Activated T-helper 2 cell treated with anti-CD3 and anti-CD28 coated beads, Interferon-gamma antibody, Interleukin-2, Interleukin-4, amounts not matched to agents 10 μg/mL and 5 μg/mL and 100 μg/mL, durations not matched to agents 14 hours and 24 hours and 36 hours (primary cell): ENCODE measurements around the gene BAMBI. TPM values are rescaled to one million over a fixed set of nuclear protein-coding genes. Genes with fewer than 3 reads are reported as not detected.

Experiments
- DNase-seq: peaks from one replicate; pipeline ENCODE4 v3.0.0; 2021; ENCODE audit warnings: low spot score
- H3K27ac Mint-ChIP-seq: one replicate; pipeline ENCODE4 v1.8.0; 2021; ENCODE audit warnings: mixed read lengths
- H3K27me3 Mint-ChIP-seq: one replicate; pipeline ENCODE4 v1.8.0; 2021; ENCODE audit warnings: low read depth, mixed read lengths
- H3K36me3 Mint-ChIP-seq: one replicate; pipeline ENCODE4 v1.8.0; 2021; ENCODE audit warnings: low read depth, mixed read lengths
- H3K4me1 Mint-ChIP-seq: one replicate; pipeline ENCODE4 v1.8.0; 2021; ENCODE audit warnings: low read depth, mixed read lengths
- H3K4me3 Mint-ChIP-seq: one replicate; pipeline ENCODE4 v1.8.0; 2021; ENCODE audit warnings: low read depth, mild to moderate bottlenecking, moderate library complexity, mixed read lengths
- H3K9me3 Mint-ChIP-seq: one replicate; pipeline ENCODE4 v1.8.0; 2021; ENCODE audit warnings: mixed read lengths
- intact Hi-C: fragments of 100-400 bp; cut with micrococcal nuclease; formaldehyde crosslinking; loops from one replicate; pipeline ENCODE4 v1.15.1; 2023
- total RNA-seq: library from RNA; stranded (reverse); gene quantifications from 2 replicates; pipeline ENCODE4 v1.2.3, GENCODE V29; 2022

BAMBI gene
- total RNA-seq, 1 donor from 2014 or later, result 0.16 TPM

- Mint-ChIP-seq H3K36me3 (no peaks in the 10 kb centered on the region), H3K27ac (no peak overlapping the region), H3K9me3 (no peaks in the 10 kb centered on the region), H3K4me3 (no peak overlapping the region), H3K4me1 (peaks cover 26% of the 10 kb centered on the region), H3K27me3 (peaks cover 66% of the 10 kb centered on the region)
- no peak for DNase-seq
- intact Hi-C loops, result loop anchor here (5.0 to 10.0 kb wide), 4 partner anchors 147 to 1437 kb away; partner anchors contain the start of genes ACBD5, MKX and WAC
Observed at GRCh38 chr10:28679581-28680357, 2.4 kb downstream of the BAMBI start.

- DNase-seq, result no peak
- Mint-ChIP-seq H3K27ac (no peak overlapping the region), H3K4me3 (no peak overlapping the region), H3K27me3 (peaks cover 62% of the 10 kb centered on the region), H3K36me3 (no peaks in the 10 kb centered on the region), H3K4me1 (peaks cover 26% of the 10 kb centered on the region), H3K9me3 (no peaks in the 10 kb centered on the region)
- intact Hi-C loops, result no loop called here
Observed at GRCh38 chr10:28680358-28680752, 3.0 kb downstream of the BAMBI start.

- intact Hi-C loops, result no loop called here
- peaks cover 57% of the 10 kb centered on the region for H3K27me3 Mint-ChIP-seq
Observed at GRCh38 chr10:28681291-28681763, 4.0 kb downstream of the BAMBI start.

GRCh38 chr10:28681928-28682750 lies 4.8 kb downstream of the BAMBI start:
- DNase-seq, result no peak
- no peak overlapping the region for H3K4me3 Mint-ChIP-seq
- intact Hi-C loops, result no loop called here
- peaks cover 57% of the 10 kb centered on the region for H3K27me3 Mint-ChIP-seq
- H3K9me3 Mint-ChIP-seq, result no peaks in the 10 kb centered on the region
- peaks cover 20% of the 10 kb centered on the region for H3K4me1 Mint-ChIP-seq
- no peak overlapping the region for H3K27ac Mint-ChIP-seq
- no peaks in the 10 kb centered on the region for H3K36me3 Mint-ChIP-seq

More at GRCh38 chr10:28681291-28681763, 4.0 kb downstream of the BAMBI start:
- Mint-ChIP-seq H3K9me3 (no peaks in the 10 kb centered on the region), H3K36me3 (no peaks in the 10 kb centered on the region), H3K4me3 (no peak overlapping the region), H3K27ac (no peak overlapping the region), H3K4me1 (peaks cover 24% of the 10 kb centered on the region)
- no peak for DNase-seq

GRCh38 chr10:28684157-28684985 lies 7.0 kb downstream of the BAMBI start:
- Mint-ChIP-seq H3K27ac (no peak overlapping the region), H3K36me3 (no peaks in the 10 kb centered on the region), H3K27me3 (peaks cover 50% of the 10 kb centered on the region), H3K4me1 (peaks cover 11% of the 10 kb centered on the region), H3K4me3 (no peak overlapping the region), H3K9me3 (no peaks in the 10 kb centered on the region)
- intact Hi-C loops, result no loop called here
- no peak for DNase-seq

- peaks cover 45% of the 10 kb centered on the region for H3K27me3 Mint-ChIP-seq
- no peaks in the 10 kb centered on the region for H3K36me3 Mint-ChIP-seq
- H3K4me1 Mint-ChIP-seq, result peaks cover 5% of the 10 kb centered on the region
- no peaks in the 10 kb centered on the region for H3K9me3 Mint-ChIP-seq
- intact Hi-C loops, result no loop called here
- no peak overlapping the region for H3K4me3 Mint-ChIP-seq
- H3K27ac Mint-ChIP-seq, result no peak overlapping the region
- DNase-seq, result no peak
Observed at GRCh38 chr10:28684986-28685580, 7.8 kb downstream of the BAMBI start.

- Mint-ChIP-seq H3K27ac (no peak overlapping the region), H3K36me3 (no peaks in the 10 kb centered on the region), H3K4me1 (peaks cover under 1% of the 10 kb centered on the region), H3K9me3 (no peaks in the 10 kb centered on the region), H3K4me3 (no peak overlapping the region), H3K27me3 (peaks cover 40% of the 10 kb centered on the region)
- intact Hi-C loops, result no loop called here
- DNase-seq, result no peak
Observed at GRCh38 chr10:28685717-28686116, 8.4 kb downstream of the BAMBI start.

GRCh38 chr10:28686835-28687682 lies 9.7 kb downstream of the BAMBI start:
- no peak for DNase-seq
- H3K27me3 Mint-ChIP-seq, result peaks cover 26% of the 10 kb centered on the region
- H3K36me3 Mint-ChIP-seq, result no peaks in the 10 kb centered on the region
- no peaks in the 10 kb centered on the region for H3K4me1 Mint-ChIP-seq
- H3K27ac Mint-ChIP-seq, result no peak overlapping the region
- intact Hi-C loops, result no loop called here
- no peaks in the 10 kb centered on the region for H3K9me3 Mint-ChIP-seq
- no peak overlapping the region for H3K4me3 Mint-ChIP-seq

- Mint-ChIP-seq H3K9me3 (no peaks in the 10 kb centered on the region), H3K27me3 (peaks cover 23% of the 10 kb centered on the region), H3K27ac (no peak overlapping the region), H3K4me3 (no peak overlapping the region), H3K4me1 (no peaks in the 10 kb centered on the region), H3K36me3 (no peaks in the 10 kb centered on the region)
- no peak for DNase-seq
- intact Hi-C loops, result no loop called here
Observed at GRCh38 chr10:28687683-28688001, 10.3 kb downstream of the BAMBI start.

GRCh38 chr10:28690545-28690944 lies 13.2 kb downstream of the BAMBI start:
- H3K36me3 Mint-ChIP-seq, result no peaks in the 10 kb centered on the region

GRCh38 chr10:28691187-28691694 lies 13.9 kb downstream of the BAMBI start:
- H3K27ac Mint-ChIP-seq, result no peak overlapping the region
- no peaks in the 10 kb centered on the region for H3K36me3 Mint-ChIP-seq
- H3K27me3 Mint-ChIP-seq, result peaks cover 17% of the 10 kb centered on the region
- no peak for DNase-seq
- intact Hi-C loops, result no loop called here
- no peaks in the 10 kb centered on the region for H3K9me3 Mint-ChIP-seq
- H3K4me3 Mint-ChIP-seq, result no peak overlapping the region
- H3K4me1 Mint-ChIP-seq, result no peaks in the 10 kb centered on the region

More at GRCh38 chr10:28690545-28690944, 13.2 kb downstream of the BAMBI start:
- no peak overlapping the region for H3K27ac Mint-ChIP-seq
- no peak overlapping the region for H3K4me3 Mint-ChIP-seq
- DNase-seq, result no peak
- no peaks in the 10 kb centered on the region for H3K4me1 Mint-ChIP-seq
- intact Hi-C loops, result no loop called here
- no peaks in the 10 kb centered on the region for H3K9me3 Mint-ChIP-seq
- peaks cover 17% of the 10 kb centered on the region for H3K27me3 Mint-ChIP-seq
